ENCODE measurements around the gene MYD88. TPM values are rescaled to one million over a fixed set of nuclear protein-coding genes. Genes with fewer than 3 reads are reported as not detected.

The MYD88 gene
- total RNA-seq, 1 donor from 2014 or later, result 7.3 TPM

DNA sequence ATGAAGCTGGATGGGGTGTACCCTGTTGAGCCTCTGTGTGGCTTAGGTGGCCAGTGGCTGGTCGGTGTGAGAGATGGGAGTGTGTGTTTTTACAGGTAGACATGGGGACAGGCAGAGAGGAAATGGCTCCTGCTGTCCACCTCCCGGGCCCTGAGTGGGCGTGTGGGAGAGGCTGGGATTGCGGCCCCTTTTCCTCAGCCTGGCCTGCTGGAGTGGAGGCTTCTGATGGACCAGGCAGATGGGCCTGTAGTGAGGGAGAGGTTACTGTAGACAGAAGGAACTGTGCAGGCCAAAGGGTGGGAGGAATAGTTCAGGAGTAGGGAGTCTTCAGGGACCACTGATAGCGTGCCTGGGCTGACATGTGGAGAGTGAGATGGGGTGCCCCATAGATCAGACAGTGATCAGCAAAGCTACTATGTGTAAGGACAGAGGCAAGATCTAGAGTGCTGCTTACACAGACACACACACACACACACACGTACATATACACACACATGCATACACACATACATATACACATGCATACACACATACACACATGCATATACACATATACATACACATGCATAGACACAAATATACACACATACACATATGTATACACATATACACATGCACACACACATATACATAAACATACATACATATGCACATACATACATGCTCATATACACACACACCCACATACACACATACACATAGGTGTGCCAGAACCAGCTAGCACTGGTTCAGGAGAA, 28.0 kb upstream of the MYD88 start:
- ATAC-seq (ENCODE audit: poor library complexity) (no peak), DNase-seq (peak; percentile 27)
- intact Hi-C loops (cut with DNase I), result no loop called here

DNA sequence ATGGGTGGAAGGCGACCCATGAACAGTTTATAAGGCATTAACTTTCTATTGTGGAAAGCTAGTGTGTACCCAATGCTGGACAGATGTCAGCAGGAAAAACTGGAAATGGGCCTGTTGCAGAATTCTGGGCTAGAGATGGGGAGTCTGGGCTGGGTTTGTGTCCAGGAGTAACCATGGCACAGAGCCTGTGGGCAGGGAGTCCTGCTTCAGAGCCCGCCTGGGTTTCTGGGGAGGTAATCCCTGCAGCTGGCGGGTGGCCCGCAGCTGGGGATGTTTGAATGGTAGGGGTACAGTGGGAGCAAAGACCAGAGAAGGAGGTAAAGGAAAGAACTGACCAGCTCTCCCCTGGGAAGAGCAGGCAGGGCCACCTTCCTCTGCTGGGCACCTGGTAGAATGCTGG, 27.3 kb upstream of the MYD88 start:
- intact Hi-C loops (cut with DNase I), result no loop called here
- DNase-seq (peak; percentile 29), ATAC-seq (ENCODE audit: poor library complexity) (no peak)

DNA sequence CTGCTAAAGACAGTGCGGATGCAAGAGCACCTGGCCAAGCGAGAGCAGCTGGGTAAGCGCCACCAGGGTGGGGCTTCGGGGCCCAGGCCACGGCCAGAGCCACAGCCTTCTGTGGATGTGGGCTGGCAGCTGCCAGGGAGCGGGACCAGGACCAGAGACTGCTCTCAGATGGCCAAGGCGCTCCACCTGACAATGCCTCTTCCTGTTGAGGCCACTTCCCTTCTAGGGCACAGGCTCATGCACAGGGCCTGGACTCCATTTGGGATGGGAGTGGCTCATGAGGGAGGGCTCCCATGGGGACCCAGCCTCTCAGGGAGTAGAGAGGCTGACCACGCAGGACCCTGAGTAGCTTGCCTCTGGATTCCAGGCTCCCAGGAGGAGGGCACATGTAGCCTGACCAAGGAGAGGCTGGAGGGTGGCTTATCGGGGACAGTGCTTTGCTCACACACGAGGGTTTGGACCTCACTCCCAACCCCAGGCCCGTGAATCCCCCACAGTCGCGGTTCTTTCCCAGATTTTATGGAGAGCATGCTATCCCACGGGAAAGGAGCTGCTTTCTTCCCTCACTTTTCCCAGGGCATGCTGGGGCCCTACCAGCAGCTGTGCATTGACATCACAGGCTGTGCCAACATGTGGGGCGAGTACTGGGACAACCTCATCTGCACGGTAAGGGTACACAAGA, 26.6 kb upstream of the MYD88 start:
- no peak for ATAC-seq (ENCODE audit: poor library complexity)
- intact Hi-C loops (cut with DNase I), result no loop called here
- peak; percentile 33 for DNase-seq

DNA sequence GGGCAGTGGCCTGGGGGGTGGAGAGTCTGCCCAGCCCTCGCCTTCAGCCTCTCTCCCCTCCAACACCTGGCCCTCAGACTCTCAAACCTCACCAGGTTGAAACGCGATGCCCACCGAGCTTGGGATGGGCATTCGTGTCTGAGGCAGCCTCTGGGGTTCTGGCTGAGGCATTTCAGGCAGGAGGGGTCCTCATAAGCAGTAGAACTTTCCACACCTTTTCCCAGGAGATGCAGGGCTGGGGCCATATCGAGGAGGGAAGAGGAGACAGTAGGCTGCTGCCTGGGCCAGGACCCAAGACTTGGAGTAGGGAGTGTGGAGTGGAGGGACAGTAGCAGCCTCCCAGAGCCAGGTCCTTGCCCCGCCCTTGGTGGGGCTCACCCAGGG, 26.1 kb upstream of the MYD88 start:
- ATAC-seq (ENCODE audit: poor library complexity) (no peak), DNase-seq (peak; percentile 17)
- intact Hi-C loops (cut with DNase I), result no loop called here

DNA sequence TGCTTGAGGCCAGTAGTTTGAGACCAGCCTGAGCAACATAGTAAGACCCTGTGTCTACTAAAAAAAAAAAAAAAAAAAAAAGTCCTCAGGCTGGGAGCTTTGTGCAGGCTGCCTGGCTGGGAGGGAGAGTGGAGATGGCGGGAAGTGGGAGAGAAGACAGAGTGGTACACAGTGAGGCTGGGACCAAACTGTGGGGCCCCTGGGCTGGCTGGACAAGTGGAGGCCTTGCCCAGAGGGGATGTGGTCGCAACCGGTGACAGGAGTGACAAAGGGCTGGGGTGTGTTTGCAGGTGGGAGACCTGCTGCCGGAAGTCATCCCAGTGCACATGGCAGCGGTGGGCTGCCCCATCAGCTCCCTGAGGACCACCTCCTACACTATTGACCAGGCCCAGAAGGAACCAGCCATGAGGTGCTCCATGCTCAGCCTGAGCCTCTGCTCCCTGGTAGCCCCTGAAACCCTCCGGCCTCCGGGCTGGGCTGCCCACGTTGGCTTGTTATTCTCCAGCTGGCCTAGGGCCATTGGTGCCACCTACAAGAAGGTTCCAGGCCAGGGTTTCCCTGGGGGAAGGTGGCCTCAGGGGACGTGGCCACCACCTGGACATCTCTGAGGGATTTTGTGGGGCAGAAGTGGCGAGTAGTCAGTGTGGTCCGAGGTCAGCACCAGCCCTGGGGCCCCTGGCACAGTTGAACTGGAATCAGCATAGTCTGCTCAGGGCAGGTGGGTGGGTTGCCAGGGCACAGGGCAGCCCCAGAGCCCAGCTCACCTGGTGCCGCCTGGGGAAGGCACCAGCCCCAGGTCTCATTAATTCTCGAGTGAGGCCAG, 24.2 kb upstream of the MYD88 start:
- DNase-seq, result peak; percentile 24
- intact Hi-C loops (cut with DNase I), result no loop called here
- no peak for ATAC-seq (ENCODE audit: poor library complexity)

DNA sequence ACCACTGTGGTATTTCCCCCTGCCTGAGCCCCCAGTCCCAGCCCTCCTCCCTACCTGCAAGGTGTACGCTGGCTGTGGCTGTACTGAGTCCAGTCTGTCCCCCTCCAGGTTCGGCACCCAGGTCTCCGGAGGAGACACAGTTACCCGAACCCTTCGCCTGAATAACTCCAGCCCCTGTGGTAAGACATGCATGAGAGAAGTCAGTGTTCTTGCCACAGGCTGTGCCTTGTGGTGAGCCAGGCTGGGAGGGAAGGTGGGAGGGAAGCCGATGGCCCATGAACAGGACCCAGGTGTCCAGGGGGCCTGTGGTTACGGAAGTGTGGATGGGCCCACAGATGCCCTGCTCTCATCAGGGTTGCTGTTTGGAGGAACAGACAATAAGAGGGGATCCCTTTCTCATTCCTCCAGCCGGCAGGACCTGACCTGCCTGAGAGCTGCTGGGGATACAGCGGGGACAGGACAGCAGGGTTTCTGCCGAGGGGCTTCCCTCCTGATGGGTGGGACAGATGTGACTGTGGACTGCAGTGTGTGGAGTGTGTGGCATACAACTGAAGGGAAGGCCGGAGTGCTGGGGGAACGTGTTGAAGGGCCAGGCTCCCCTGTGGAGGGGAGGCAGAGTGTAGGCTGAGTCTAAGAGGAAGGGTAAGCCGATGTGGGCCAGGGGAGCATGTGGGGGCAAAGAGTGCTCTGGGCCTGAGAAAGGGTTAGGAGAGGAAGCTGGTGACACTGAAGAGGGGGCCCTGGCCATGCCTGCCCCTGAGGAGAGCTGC, 23.4 kb upstream of the MYD88 start:
- no peak for ATAC-seq (ENCODE audit: poor library complexity)
- intact Hi-C loops (cut with DNase I), result no loop called here
- peak; percentile 26 for DNase-seq

DNA sequence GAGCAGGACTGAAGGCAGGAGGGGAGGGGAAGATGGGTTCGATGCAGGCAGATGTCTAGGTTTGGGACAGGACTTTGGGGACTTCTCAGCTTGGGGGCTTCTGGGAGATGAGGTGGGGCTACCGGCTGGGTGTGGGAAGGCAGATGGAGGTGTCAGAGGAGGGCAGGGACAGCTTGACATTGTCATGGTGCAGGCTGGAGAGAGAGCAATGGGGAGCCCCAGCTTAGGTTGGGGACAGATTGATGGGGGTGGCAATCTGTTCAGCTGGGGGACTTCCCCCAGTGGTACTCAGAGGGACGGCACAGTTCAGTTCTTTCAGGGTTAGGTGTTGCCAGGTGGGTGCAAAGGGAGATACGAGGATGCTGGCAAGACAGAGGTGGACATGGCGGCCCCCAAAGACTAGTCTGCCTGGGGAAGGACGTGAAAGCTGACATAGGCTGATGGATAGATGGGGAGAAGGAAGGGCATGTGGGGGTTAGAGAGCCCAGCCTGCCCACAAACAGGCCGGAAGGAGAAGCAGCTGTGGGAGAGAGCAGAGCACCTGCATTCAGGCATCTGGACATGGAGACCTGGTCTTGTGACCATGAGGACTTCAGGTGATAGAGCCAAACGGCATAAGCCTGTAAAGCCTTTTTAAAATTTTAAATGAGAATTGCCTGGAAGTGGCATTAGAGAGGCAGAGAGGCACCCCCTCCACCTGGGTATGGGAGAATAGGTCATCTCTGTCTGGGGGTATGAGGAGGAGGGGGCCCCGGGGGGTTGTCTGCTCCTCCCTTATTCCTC, 22.6 kb upstream of the MYD88 start:
- ATAC-seq (ENCODE audit: poor library complexity), result no peak
- no peak for DNase-seq
- intact Hi-C loops (cut with DNase I), result no loop called here

DNA sequence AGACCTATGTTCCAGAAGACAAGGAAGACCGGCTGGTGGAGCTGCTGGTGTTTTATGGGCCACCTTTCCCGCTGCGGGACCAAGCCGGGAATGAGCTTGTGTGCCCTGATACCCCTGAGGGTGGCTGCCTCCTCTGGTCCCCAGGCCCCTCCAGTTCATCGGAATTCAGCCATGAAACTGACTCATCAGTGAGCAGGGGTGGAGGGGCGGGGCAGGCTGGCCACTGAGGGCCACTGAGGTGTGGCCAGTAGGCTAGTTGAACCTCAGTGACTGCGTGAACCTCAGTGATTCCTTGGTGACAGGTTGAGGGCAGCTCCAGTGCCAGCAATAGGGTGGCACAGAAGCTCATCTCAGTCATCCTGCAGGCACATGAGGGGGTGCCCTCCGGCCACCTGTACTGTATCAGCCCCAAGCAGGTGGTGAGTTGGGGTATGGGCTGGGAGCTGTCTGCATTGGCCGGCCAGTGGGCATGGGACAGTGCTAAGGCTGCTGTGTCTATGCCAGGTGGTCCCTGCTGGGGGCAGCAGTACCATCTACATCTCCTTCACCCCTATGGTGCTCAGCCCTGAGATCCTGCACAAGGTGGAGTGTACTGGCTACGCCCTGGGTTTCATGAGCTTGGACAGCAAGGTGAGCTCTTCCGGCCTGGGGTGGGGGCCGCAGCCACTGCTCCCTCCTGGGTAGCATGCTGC, 21.8 kb upstream of the MYD88 start:
- intact Hi-C loops (cut with DNase I), result no loop called here
- DNase-seq, result peak; percentile 36
- ATAC-seq (ENCODE audit: poor library complexity), result no peak

DNA sequence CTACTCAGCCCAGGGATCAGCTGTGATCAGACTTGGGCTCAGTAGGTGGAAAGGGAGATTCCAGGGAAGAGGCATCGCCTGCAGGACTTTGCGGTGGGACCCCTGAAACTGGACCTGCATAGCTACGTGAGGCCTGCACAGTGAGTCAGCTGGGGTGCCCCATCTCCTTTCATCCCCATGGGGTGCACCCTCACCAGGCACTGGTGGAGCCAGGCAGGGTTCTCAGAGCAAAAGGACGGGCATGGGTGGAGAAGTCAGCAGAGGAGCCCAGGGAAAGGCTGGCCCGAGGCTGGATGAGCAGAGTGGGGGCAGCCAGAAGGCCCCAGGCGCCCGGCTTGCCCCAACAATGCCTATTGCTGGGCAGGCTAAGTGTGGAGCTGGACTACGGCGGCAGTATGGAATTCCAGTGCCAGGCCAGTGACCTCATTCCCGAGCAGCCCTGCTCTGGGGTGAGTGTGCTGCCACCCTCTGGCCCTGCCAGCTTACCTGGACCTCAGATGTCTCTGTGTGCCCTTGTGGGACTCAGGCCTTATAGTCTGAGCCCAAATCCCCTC, 21.2 kb upstream of the MYD88 start:
- ATAC-seq (ENCODE audit: poor library complexity) (peak; percentile 84), DNase-seq (peak; percentile 58)
- intact Hi-C loops (cut with DNase I), result no loop called here

DNA sequence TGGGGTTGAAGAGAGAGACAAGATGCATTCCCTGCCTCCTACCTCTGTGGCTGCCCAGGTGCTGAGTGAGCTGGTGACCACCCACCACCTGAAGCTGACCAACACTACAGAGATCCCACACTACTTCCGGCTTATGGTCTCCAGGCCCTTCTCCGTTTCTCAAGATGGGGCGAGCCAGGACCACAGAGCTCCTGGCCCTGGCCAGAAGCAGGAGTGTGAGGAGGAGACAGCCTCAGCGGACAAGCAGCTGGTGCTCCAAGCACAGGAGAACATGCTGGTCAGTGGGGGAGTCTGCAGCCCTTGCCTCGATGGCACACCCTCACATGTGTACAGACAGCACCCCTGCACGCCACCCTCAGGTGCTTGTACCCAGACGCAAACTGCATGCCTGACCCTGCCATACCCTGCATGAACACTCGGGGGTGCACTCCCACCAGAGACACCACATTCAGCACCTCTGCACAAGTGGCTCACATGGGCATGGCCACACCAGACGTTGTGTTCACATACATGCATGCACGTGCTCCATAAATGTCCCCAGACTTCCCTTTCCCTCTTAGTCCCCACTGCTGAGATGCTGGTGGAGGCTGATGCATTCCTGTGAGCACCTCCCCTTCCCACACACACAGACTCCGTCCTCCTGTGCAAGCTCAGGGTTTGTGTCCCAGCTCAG, 20.6 kb upstream of the MYD88 start:
- peak; percentile 80 for ATAC-seq (ENCODE audit: poor library complexity)
- intact Hi-C loops (cut with DNase I), result no loop called here
- peak; percentile 78 for DNase-seq

DNA sequence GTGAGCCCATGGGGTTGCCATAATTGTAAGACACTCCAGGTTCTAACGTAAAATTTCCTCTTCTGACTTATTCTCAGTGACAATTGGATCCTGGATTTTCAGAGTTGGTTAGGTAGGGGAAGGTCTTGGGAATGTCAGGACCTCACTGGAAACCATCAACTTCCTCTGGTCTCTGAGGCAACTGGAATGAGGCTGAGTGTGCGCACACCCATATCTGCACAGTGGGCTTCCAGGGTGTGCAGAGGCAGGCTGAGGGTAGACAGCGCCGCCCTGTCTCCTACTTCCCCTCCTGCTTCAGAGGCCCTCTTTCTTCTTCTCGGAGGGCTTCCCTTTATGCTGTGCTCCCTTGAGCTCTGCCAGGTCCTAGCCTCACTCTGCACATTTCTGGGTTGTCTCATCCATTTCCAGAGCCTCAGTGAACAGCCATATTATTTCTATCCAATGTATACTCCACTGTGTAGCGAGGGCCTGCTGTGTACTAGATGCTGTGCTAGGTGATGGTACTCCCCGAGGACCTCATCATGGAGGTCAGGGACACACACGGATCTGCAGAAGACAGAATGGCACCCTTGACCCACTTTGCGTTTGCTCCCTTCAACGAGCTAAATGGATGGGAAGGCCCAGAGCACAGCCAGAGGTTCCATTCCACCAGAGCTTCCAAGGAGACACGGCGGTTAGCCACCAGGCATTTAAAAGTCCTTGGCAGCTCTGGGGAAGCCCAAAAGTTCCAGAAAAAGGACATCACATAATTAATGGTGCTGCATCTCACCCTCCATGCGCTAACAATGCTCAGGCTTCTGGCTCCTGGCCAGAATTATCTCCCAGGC, 19.8 kb upstream of the MYD88 start:
- DNase-seq (peak; percentile 17), ATAC-seq (ENCODE audit: poor library complexity) (no peak)
- intact Hi-C loops (cut with DNase I), result no loop called here

DNA sequence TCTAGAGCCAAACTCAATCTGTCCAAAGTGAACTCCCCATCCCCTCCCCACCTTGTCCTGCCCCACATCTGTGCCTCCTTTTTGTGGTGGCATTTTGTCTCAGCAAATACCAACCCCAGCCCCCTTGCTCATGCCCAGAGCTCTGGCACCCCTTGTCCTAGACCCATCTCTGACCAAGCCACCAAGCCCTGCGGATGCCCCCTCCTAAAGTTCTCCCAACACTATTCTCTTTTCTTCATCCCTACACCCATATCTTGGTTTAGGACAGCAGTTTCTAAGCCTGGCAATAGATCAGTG, 19.3 kb upstream of the MYD88 start:
- ATAC-seq (ENCODE audit: poor library complexity), result no peak
- intact Hi-C loops (cut with DNase I), result no loop called here
- DNase-seq, result peak; percentile 8

DNA sequence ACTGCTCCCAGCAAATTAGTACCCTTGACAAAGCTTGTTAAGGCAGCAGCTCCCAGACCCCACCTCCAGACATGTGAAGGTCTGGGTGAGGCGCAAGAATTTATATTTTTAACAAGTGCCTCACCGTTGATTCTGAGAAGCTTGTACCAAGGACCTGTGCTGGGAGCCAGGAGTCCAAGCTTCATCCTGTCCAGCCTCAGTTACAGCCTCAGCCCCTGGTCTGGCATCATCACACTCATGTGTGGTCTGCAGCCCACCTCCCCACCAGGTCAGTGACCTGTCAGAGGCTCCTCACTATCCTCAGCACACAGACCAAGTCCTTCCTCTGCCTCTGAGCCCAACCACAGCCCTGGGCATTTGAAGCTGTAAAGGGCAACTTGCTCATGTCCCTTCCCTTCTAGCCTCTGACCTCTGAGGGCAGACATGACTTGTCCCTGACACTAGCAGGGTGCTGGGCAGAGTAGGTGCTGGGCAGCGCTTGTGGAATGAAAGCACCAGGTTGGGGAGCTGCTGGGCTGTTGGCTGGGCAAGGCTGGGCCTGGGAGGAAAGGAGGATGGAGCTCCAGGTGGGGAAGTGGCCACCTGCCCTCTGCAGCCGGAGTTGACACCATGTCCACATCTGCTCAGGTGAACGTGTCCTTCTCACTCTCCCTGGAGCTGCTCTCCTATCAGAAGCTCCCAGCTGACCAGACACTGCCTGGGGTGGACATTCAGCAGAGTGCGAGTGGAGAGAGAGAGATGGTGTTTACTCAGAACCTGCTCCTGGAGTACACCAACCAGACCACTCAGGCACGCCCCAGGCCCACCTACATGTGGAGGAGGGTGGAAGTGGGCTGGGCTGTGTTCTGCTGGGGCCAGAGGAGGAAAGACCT, 18.4 kb upstream of the MYD88 start:
- peak; percentile 26 for DNase-seq
- no peak for ATAC-seq (ENCODE audit: poor library complexity)
- intact Hi-C loops (cut with DNase I), result loop anchor here (10.0 kb wide), 1 partner anchor 355 kb away; no protein-coding TSS in a partner anchor

DNA sequence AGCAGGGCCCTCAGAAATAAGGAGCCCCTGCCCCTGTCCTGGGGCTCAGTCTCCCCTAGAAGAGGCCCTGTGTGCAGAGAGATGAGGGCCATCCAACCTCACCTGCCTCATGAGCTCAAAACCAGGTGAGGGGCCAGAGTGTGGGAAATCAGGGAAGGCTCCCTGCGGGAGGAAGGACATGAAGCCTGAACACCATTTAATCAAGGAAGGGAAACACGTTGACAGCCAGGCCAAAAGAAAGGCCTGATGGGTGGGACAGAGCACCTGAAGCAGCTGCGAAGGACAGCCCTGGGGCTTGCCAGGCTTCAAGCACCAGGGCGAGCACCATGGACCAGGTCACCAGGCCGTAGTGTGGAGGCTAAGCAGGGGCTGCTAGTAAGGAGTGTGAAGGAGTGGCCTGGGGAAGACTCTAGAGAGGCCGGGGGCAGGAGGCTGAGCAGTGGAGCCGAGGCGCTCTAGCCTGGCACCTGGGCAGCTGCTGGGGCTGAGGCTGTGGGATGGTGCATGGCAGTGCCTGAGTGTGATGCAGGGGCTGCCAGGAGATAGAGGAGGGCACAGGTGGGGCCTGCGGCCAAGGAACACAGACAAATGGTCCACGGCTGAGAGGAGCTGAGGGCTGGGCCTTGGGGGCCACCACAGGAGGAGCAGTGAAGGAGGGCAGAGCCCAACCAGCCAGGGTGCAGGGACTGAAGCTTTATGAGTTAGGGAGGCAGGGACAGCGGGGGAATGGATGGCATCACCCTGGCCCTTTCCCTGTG, 17.6 kb upstream of the MYD88 start:
- peak; percentile 31 for DNase-seq
- ATAC-seq (ENCODE audit: poor library complexity), result no peak

More for the DNA sequence above, 17.6 kb upstream of the MYD88 start:
- intact Hi-C loops (cut with DNase I), result loop anchor here (10.0 kb wide), 1 partner anchor 354 kb away; no protein-coding TSS in a partner anchor
